ENCODE measurements around the gene ANKRD44. TPM values are rescaled to one million over a fixed set of nuclear protein-coding genes. Genes with fewer than 3 reads are reported as not detected.

The ANKRD44 gene
- total RNA-seq, 1 experiment from 2014 or later, result 7.8 TPM

GRCh38 chr2:197322143-197322542 lies 11.6 kb upstream of the ANKRD44 start:
- Histone ChIP-seq H3K9me3 (ENCODE audit: control insufficient read depth, insufficient read depth, low read depth, low read length) (no peaks in the 10 kb centered on the region), H3K27me3 (ENCODE audit: control insufficient read depth, insufficient read depth, low read length) (no peaks in the 10 kb centered on the region), H3K27ac (ENCODE audit: low read length) (no peak overlapping the region), H3K36me3 (ENCODE audit: control insufficient read depth, insufficient read depth, low read length) (no peaks in the 10 kb centered on the region), H3K4me3 (ENCODE audit: low read depth in 2 of 2, low read length in 2 of 2) (no peak overlapping the region), H3K4me1 (ENCODE audit: control insufficient read depth, insufficient read depth, low read length) (no peaks in the 10 kb centered on the region)
- in situ Hi-C loops (cut with HindIII; ENCODE audit: low pct_unique_long_range_greater_than_20kb, low sequenced_read_pairs) (no loop called here), intact Hi-C loops (cut with micrococcal nuclease; ENCODE audit: unreplicated experiment) (no loop called here)
- no peak for TF ChIP-seq REST (IDR thresholded peaks at IDR 0.05; ENCODE audit: insufficient read depth in 1 of 2, low read depth in 2 of 2, low read length in 1 of 2)
- TF ChIP-seq TCF7L2 (IDR thresholded peaks at IDR 0.05; ENCODE audit: low read depth, low read length), result no peak
- no peak for TF ChIP-seq SIN3A (IDR thresholded peaks at IDR 0.05; ENCODE audit: borderline replicate concordance, insufficient read depth, low read depth, low read length)
- TF ChIP-seq, protein P1, sequence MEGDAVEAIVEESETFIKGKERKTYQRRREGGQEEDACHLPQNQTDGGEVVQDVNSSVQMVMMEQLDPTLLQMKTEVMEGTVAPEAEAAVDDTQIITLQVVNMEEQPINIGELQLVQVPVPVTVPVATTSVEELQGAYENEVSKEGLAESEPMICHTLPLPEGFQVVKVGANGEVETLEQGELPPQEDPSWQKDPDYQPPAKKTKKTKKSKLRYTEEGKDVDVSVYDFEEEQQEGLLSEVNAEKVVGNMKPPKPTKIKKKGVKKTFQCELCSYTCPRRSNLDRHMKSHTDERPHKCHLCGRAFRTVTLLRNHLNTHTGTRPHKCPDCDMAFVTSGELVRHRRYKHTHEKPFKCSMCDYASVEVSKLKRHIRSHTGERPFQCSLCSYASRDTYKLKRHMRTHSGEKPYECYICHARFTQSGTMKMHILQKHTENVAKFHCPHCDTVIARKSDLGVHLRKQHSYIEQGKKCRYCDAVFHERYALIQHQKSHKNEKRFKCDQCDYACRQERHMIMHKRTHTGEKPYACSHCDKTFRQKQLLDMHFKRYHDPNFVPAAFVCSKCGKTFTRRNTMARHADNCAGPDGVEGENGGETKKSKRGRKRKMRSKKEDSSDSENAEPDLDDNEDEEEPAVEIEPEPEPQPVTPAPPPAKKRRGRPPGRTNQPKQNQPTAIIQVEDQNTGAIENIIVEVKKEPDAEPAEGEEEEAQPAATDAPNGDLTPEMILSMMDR (IDR thresholded peaks at IDR 0.05), result no peak
- no peak for TF ChIP-seq POLR2AphosphoS5 (IDR thresholded peaks at IDR 0.05; ENCODE audit: low read depth, low read length)
- POLR2A ChIA-PET, result no interaction called here
- no TSS peak for BruUV-seq (replicated peaks)
- CTCF ChIA-PET, result no interaction called here
- no peak for ATAC-seq
- DNase-seq (ENCODE audit: low read depth, low spot score), result no peak

- Histone ChIP-seq H3K27me3 (ENCODE audit: control insufficient read depth, insufficient read depth, low read length) (no peaks in the 10 kb centered on the region), H3K4me3 (ENCODE audit: low read depth in 2 of 2, low read length in 2 of 2) (no peak overlapping the region), H3K27ac (ENCODE audit: low read length) (no peak overlapping the region), H3K36me3 (ENCODE audit: control insufficient read depth, insufficient read depth, low read length) (no peaks in the 10 kb centered on the region), H3K9me3 (ENCODE audit: control insufficient read depth, insufficient read depth, low read depth, low read length) (no peaks in the 10 kb centered on the region), H3K4me1 (ENCODE audit: control insufficient read depth, insufficient read depth, low read length) (peaks cover 7% of the 10 kb centered on the region)
- intact Hi-C loops (cut with micrococcal nuclease; ENCODE audit: unreplicated experiment) (no loop called here), in situ Hi-C loops (cut with HindIII; ENCODE audit: low pct_unique_long_range_greater_than_20kb, low sequenced_read_pairs) (no loop called here)
- no peak for TF ChIP-seq SIN3A (IDR thresholded peaks at IDR 0.05; ENCODE audit: borderline replicate concordance, insufficient read depth, low read depth, low read length)
- no peak for TF ChIP-seq POLR2AphosphoS5 (IDR thresholded peaks at IDR 0.05; ENCODE audit: low read depth, low read length)
- no peak for TF ChIP-seq REST (IDR thresholded peaks at IDR 0.05; ENCODE audit: insufficient read depth in 1 of 2, low read depth in 2 of 2, low read length in 1 of 2)
- no peak for TF ChIP-seq TCF7L2 (IDR thresholded peaks at IDR 0.05; ENCODE audit: low read depth, low read length)
- TF ChIP-seq, protein P1 (IDR thresholded peaks at IDR 0.05), result no peak
- no peak for ATAC-seq
- ChIA-PET CTCF (no interaction called here), POLR2A (no interaction called here)
- DNase-seq (ENCODE audit: low read depth, low spot score), result no peak
- BruUV-seq (replicated peaks), result no TSS peak
Observed at GRCh38 chr2:197315371-197315770, 4.8 kb upstream of the ANKRD44 start.
